ENCODE measurements around the gene AP3D1. TPM values are rescaled to one million over a fixed set of nuclear protein-coding genes. Genes with fewer than 3 reads are reported as not detected.

AP3D1 gene
- total and polyA plus RNA-seq, 5 donors from 2014 or later: 12.0 to 78.0 (median 13.3) TPM

- H3K27me3 Mint-ChIP-seq: no peaks in the 10 kb centered on the region
- H3K36me3 ChIP-seq (ENCODE audit: control insufficient read depth, insufficient read depth, low read length): peaks cover 86% of the 10 kb centered on the region
- no peaks in the 10 kb centered on the region for H3K27me3 ChIP-seq (ENCODE audit: control insufficient read depth, insufficient read depth, low read length)
- H3K27ac Mint-ChIP-seq: peak overlapping the region in 1 of 3 donors; percentile 52
- no peak overlapping the region for H3K4me3 Mint-ChIP-seq
- H3K36me3 Mint-ChIP-seq: peaks cover 30% of the 10 kb centered on the region
- no peaks in the 10 kb centered on the region for H3K9me3 Mint-ChIP-seq
- H3K4me3 ChIP-seq (ENCODE audit: low read depth, low read length): no peak overlapping the region
- no peaks in the 10 kb centered on the region for H3K4me1 ChIP-seq (ENCODE audit: control insufficient read depth, insufficient read depth, low read length, poor library complexity, severe bottlenecking)
- no peak overlapping the region for H3K27ac ChIP-seq (ENCODE audit: insufficient read depth, low read length, poor library complexity, severe bottlenecking)
- DNase-seq (no peak), ATAC-seq (ENCODE audit: low read depth in 2 of 2) (no peak)
- peaks cover 0 to 6% (median 3%) of the 10 kb centered on the region in 4 donors for H3K4me1 Mint-ChIP-seq
- H3K9me3 ChIP-seq (ENCODE audit: control insufficient read depth in 2 of 2, low read length in 2 of 2): no peaks in the 10 kb centered on the region
Observed at GRCh38 chr19:2114218-2114617, 37.1 kb downstream of the AP3D1 start.

DNA sequence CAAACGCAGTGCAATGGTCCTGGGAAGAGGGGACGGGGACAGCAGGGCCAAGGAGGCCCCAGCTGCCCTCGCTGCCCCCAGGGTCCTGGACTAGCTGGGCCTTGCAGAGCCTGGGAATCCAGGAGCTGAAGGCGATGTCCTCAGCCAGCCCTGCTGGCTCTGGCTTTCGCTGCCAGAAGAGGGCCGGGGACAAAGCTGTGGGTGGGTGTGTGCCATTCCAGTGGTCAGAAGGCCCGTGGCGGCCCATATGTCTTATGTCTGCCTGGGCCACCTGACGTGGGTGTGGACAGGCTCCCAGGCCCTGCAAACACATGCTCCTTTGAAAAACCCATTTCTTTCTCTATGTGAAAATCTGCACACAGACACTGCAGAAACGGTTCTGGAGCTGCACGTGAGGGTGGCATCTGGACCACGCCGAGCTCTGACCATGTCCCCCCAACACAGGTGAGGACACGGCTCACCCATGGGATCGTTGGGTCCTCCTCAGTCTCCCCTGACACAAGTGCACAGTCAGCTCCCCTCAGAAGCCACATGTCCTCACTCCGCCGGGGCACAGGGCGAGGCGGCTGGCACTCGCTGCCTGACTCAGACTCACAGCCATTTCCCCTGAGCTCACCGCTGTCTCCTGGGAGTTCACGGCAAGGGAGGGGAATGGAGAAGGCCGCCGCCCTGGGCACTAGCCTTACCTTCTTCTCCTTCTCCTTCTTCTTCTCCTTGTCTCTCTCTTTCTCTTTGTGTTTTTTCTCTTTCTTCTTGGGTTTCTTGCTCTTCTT is 37.7 kb downstream of the AP3D1 start:
- peaks cover 0 to 6% (median 3%) of the 10 kb centered on the region in 4 donors for H3K4me1 Mint-ChIP-seq
- peak overlapping the region in 1 of 3 donors; percentile 73 for H3K27ac Mint-ChIP-seq
- Histone ChIP-seq H3K27ac (ENCODE audit: insufficient read depth, low read length, poor library complexity, severe bottlenecking) (no peak overlapping the region), H3K36me3 (ENCODE audit: control insufficient read depth, insufficient read depth, low read length) (peaks cover 87% of the 10 kb centered on the region), H3K4me3 (ENCODE audit: low read depth, low read length) (no peak overlapping the region), H3K27me3 (ENCODE audit: control insufficient read depth, insufficient read depth, low read length) (no peaks in the 10 kb centered on the region), H3K9me3 (ENCODE audit: control insufficient read depth in 2 of 2, low read length in 2 of 2) (no peaks in the 10 kb centered on the region), H3K4me1 (ENCODE audit: control insufficient read depth, insufficient read depth, low read length, poor library complexity, severe bottlenecking) (no peaks in the 10 kb centered on the region)
- H3K27me3 Mint-ChIP-seq: no peaks in the 10 kb centered on the region
- DNase-seq (no peak), ATAC-seq (ENCODE audit: low read depth in 2 of 2) (no peak)
- peaks cover 30% of the 10 kb centered on the region for H3K36me3 Mint-ChIP-seq
- no peak overlapping the region for H3K4me3 Mint-ChIP-seq
- H3K9me3 Mint-ChIP-seq: no peaks in the 10 kb centered on the region

DNA sequence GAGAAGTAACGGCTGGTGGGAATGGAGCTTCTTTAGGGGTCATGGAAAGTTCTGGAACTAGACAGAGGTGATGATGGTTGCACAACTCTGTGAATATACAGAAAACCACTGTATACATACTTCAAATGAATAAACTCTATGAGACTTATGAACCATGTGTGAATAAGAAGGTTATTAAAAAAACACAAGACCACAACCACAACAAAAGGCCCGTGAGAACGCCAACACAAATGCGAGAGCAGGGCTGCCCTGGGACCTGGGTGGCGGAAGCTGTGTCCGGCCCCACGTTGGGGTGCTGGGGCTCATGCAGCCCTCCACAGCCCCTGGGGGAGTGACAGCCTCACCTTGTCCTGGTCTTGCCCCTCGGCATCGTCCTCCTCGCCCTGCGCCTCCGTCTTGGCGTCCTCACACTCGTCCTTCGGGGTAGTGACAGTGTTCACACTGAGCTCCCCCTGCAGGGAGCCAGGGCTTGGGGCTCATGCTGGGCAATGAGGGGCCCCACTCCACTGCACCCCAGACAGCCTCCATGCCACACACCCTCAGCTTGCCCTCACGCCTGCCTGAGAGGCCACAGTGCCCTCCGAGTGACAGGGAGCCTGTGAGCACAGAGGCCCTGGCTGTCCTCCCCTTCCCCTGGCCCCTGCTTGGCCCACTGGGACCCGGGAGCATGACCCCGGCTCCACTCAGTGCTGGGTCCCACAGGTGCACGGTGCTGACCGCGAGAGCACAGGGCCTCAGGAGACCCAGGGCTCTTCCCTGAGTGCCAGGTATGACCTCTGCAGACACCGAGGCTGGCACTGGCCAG is 38.6 kb downstream of the AP3D1 start:
- Histone ChIP-seq H3K9me3 (ENCODE audit: control insufficient read depth in 2 of 2, low read length in 2 of 2) (no peaks in the 10 kb centered on the region), H3K4me3 (ENCODE audit: low read depth, low read length) (no peak overlapping the region), H3K27me3 (ENCODE audit: control insufficient read depth, insufficient read depth, low read length) (no peaks in the 10 kb centered on the region), H3K27ac (ENCODE audit: insufficient read depth, low read length, poor library complexity, severe bottlenecking) (no peak overlapping the region), H3K36me3 (ENCODE audit: control insufficient read depth, insufficient read depth, low read length) (peaks cover 86% of the 10 kb centered on the region), H3K4me1 (ENCODE audit: control insufficient read depth, insufficient read depth, low read length, poor library complexity, severe bottlenecking) (no peaks in the 10 kb centered on the region)
- Mint-ChIP-seq H3K27ac (peak overlapping the region in 2 of 3 donors; percentile 31 to 88), H3K4me3 (no peak overlapping the region), H3K9me3 (no peaks in the 10 kb centered on the region), H3K4me1 (peaks cover 0 to 6% (median 4%) of the 10 kb centered on the region in 4 donors), H3K27me3 (no peaks in the 10 kb centered on the region), H3K36me3 (peaks cover 31% of the 10 kb centered on the region)
- no peak for ATAC-seq (ENCODE audit: low read depth in 2 of 2)
- no peak for DNase-seq

GRCh38 chr19:2111886-2112285 is 39.5 kb downstream of the AP3D1 start:
- H3K36me3 Mint-ChIP-seq: peaks cover 35% of the 10 kb centered on the region
- H3K36me3 ChIP-seq (ENCODE audit: control insufficient read depth, insufficient read depth, low read length): peaks cover 79% of the 10 kb centered on the region
- H3K27ac Mint-ChIP-seq: peak overlapping the region in 1 of 3 donors; percentile 88
- no peaks in the 10 kb centered on the region for H3K9me3 Mint-ChIP-seq
- no peak overlapping the region for H3K4me3 ChIP-seq (ENCODE audit: low read depth, low read length)
- H3K4me1 ChIP-seq (ENCODE audit: control insufficient read depth, insufficient read depth, low read length, poor library complexity, severe bottlenecking): no peaks in the 10 kb centered on the region
- no peaks in the 10 kb centered on the region for H3K9me3 ChIP-seq (ENCODE audit: control insufficient read depth in 2 of 2, low read length in 2 of 2)
- no peak overlapping the region for H3K27ac ChIP-seq (ENCODE audit: insufficient read depth, low read length, poor library complexity, severe bottlenecking)
- DNase-seq (no peak), ATAC-seq (ENCODE audit: low read depth in 2 of 2) (no peak)
- no peaks in the 10 kb centered on the region for H3K27me3 Mint-ChIP-seq
- H3K27me3 ChIP-seq (ENCODE audit: control insufficient read depth, insufficient read depth, low read length): no peaks in the 10 kb centered on the region
- H3K4me3 Mint-ChIP-seq: no peak overlapping the region
- H3K4me1 Mint-ChIP-seq: peaks cover 0 to 6% (median 4%) of the 10 kb centered on the region in 4 donors

DNA sequence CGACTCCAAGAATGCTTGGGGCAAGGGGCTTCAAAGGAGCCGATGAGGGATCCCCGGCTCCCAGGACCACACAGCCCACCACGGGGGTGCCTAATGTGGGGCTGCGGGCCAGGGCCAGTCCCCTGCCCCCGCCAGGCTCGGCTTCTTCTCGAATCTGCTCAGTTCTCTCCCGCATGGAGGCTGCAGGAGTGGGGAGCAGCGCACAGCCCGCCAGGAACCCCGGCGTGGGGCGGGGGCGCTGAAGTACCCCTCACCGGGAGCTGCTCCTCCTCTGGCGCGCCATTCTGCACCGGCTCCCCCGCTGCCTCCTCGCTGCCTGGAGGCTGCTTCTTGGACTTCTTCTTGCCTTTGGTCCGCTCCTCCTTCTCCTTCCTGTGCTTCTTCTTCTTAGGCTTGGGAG is 39.9 kb downstream of the AP3D1 start:
- ATAC-seq (ENCODE audit: low read depth in 2 of 2) (no peak), DNase-seq (no peak)
- Histone ChIP-seq H3K4me1 (ENCODE audit: control insufficient read depth, insufficient read depth, low read length, poor library complexity, severe bottlenecking) (no peaks in the 10 kb centered on the region), H3K27ac (ENCODE audit: insufficient read depth, low read length, poor library complexity, severe bottlenecking) (no peak overlapping the region), H3K27me3 (ENCODE audit: control insufficient read depth, insufficient read depth, low read length) (no peaks in the 10 kb centered on the region), H3K4me3 (ENCODE audit: low read depth, low read length) (no peak overlapping the region), H3K9me3 (ENCODE audit: control insufficient read depth in 2 of 2, low read length in 2 of 2) (no peaks in the 10 kb centered on the region), H3K36me3 (ENCODE audit: control insufficient read depth, insufficient read depth, low read length) (peaks cover 79% of the 10 kb centered on the region)
- peaks cover 0 to 6% (median 4%) of the 10 kb centered on the region in 4 donors for H3K4me1 Mint-ChIP-seq
- no peaks in the 10 kb centered on the region for H3K9me3 Mint-ChIP-seq
- no peak overlapping the region for H3K27ac Mint-ChIP-seq
- peaks cover 40% of the 10 kb centered on the region for H3K36me3 Mint-ChIP-seq
- no peak overlapping the region for H3K4me3 Mint-ChIP-seq
- H3K27me3 Mint-ChIP-seq: no peaks in the 10 kb centered on the region

DNA sequence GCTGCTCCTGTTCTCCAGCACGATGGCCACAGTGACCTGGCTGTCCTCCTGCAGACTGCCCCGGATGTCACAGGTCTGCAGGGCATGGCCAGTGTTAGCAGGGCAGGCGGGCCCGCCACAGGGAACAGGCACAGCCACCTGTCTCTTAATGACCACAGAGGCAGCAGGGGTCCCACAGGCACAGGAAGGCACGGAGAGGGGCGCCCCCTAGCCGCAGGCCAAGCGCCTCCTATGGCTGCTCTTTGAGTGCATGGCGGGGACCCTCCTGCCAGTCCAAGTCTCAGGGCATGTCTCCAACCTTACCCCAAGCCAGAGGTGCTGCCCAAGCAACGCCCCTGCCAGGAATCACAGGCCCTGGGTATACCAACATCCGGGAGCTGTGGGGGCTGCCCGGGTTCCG is 40.5 kb downstream of the AP3D1 start:
- DNase-seq (no peak), ATAC-seq (ENCODE audit: low read depth in 2 of 2) (no peak)
- Histone ChIP-seq H3K27ac (ENCODE audit: insufficient read depth, low read length, poor library complexity, severe bottlenecking) (no peak overlapping the region), H3K9me3 (ENCODE audit: control insufficient read depth in 2 of 2, low read length in 2 of 2) (peaks cover 0 to 1% of the 10 kb centered on the region in 2 experiments), H3K4me1 (ENCODE audit: control insufficient read depth, insufficient read depth, low read length, poor library complexity, severe bottlenecking) (no peaks in the 10 kb centered on the region), H3K27me3 (ENCODE audit: control insufficient read depth, insufficient read depth, low read length) (no peaks in the 10 kb centered on the region), H3K36me3 (ENCODE audit: control insufficient read depth, insufficient read depth, low read length) (peaks cover 79% of the 10 kb centered on the region), H3K4me3 (ENCODE audit: low read depth, low read length) (no peak overlapping the region)
- Mint-ChIP-seq H3K4me3 (no peak overlapping the region), H3K27ac (no peak overlapping the region), H3K36me3 (peaks cover 42% of the 10 kb centered on the region), H3K9me3 (no peaks in the 10 kb centered on the region), H3K4me1 (peaks cover 0 to 6% (median 4%) of the 10 kb centered on the region in 4 donors), H3K27me3 (no peaks in the 10 kb centered on the region)

GRCh38 chr19:2109046-2109864 is 42.1 kb downstream of the AP3D1 start:
- Mint-ChIP-seq H3K4me3 (no peak overlapping the region), H3K27ac (no peak overlapping the region), H3K36me3 (peaks cover 45% of the 10 kb centered on the region), H3K27me3 (no peaks in the 10 kb centered on the region), H3K9me3 (peaks cover 0 to 3% (median 0%) of the 10 kb centered on the region in 7 donors), H3K4me1 (peaks cover 0 to 8% (median 5%) of the 10 kb centered on the region in 4 donors)
- H3K4me3 ChIP-seq (ENCODE audit: low read depth, low read length): no peak overlapping the region
- no peak for ATAC-seq (ENCODE audit: low read depth in 2 of 2)
- H3K27ac ChIP-seq (ENCODE audit: insufficient read depth, low read length, poor library complexity, severe bottlenecking): no peak overlapping the region
- H3K4me1 ChIP-seq (ENCODE audit: control insufficient read depth, insufficient read depth, low read length, poor library complexity, severe bottlenecking): no peaks in the 10 kb centered on the region
- H3K9me3 ChIP-seq (ENCODE audit: control insufficient read depth in 2 of 2, low read length in 2 of 2): peaks cover 0 to 6% of the 10 kb centered on the region in 2 experiments
- DNase-seq: no peak
- H3K36me3 ChIP-seq (ENCODE audit: control insufficient read depth, insufficient read depth, low read length): peaks cover 75% of the 10 kb centered on the region
- no peaks in the 10 kb centered on the region for H3K27me3 ChIP-seq (ENCODE audit: control insufficient read depth, insufficient read depth, low read length)

All from CD4-positive, CD25-positive, alpha-beta regulatory T cell (primary cell).